ENCODE data around the gene TRIM63.

- TF ChIP-seq CTCF (conservative IDR thresholded peaks at IDR 0.05; ENCODE audit: low read depth, low read length) (no peak), EZH2 (IDR thresholded peaks at IDR 0.05; ENCODE audit: low read length, unreplicated experiment) (no peak)
These were observed 30.6 kb downstream of the TRIM63 start for GRCh38 chr1:26036756-26037281.

Measured in PC-3 (cell line).